Spleen (tissue), 11 donors: ENCODE data around the gene AKT3. TPM values are rescaled to one million over a fixed set of nuclear protein-coding genes. Genes with fewer than 3 reads are reported as not detected.

Source experiments
- DNase-seq: peaks from one replicate; pipeline ENCODE4 v3.0.0-alpha.2; 2020
- H3K27ac ChIP-seq, 8 donors: fragments of 200-600 bp; sonication (generic) in 7 of 8; 1 replicate in 4 of 8; 2 replicates in 4 of 8; pipeline versions ENCODE4 v1.5.0 to v1.8.0; 2016 to 2021; ENCODE audit warnings: inconsistent platforms in 4 of 8, mild to moderate bottlenecking in 4 of 8, moderate library complexity in 1 of 8
- H3K27me3 ChIP-seq, 7 donors: fragments of 200-600 bp; sonication (generic) in 6 of 7; replicated peaks in 1 of 7; 1 replicate in 4 of 7; 2 replicates in 3 of 7; pipeline versions ENCODE4 v1.5.0 to v1.8.0; 2016 to 2021; ENCODE audit warnings: inconsistent platforms in 3 of 7, mild to moderate bottlenecking in 1 of 7
- H3K36me3 ChIP-seq, 6 donors: fragments of 200-600 bp; sonication (generic) in 5 of 6; 1 replicate in 4 of 6; 2 replicates in 2 of 6; pipeline versions ENCODE4 v1.5.0 to v1.8.0; 2016 to 2021; ENCODE audit warnings: inconsistent platforms in 2 of 6
- H3K4me1 ChIP-seq, 6 donors: fragments of 200-600 bp; sonication (generic) in 5 of 6; 1 replicate in 3 of 6; 2 replicates in 3 of 6; pipeline versions ENCODE4 v1.5.0 to v1.8.0; 2016 to 2021; ENCODE audit warnings: inconsistent platforms in 3 of 6
- H3K4me3 ChIP-seq, 8 donors: fragments of 200-600 bp; sonication (generic) in 7 of 8; 1 replicate in 4 of 8; 2 replicates in 4 of 8; pipeline versions ENCODE4 v1.5.0 to v1.8.0; 2016 to 2021; ENCODE audit warnings: inconsistent platforms in 4 of 8, mild to moderate bottlenecking in 4 of 8, moderate library complexity in 2 of 8
- H3K9me3 ChIP-seq, 8 donors: fragments of 200-600 bp; sonication (generic) in 7 of 8; 1 replicate in 4 of 8; 2 replicates in 4 of 8; pipeline versions ENCODE4 v1.5.0 to v1.8.0; 2016 to 2021; ENCODE audit warnings: inconsistent platforms in 4 of 8
- CTCF ChIP-seq, 11 experiments: fragments of 200-600 bp in 7 of 11; fragments of 450-650 bp in 4 of 11; sonication (generic) in 4 of 11; IDR thresholded peaks in 8 of 11; conservative IDR thresholded peaks in 3 of 11; 1 replicate in 7 of 11; 2 replicates in 4 of 11; pipeline versions ENCODE4 v1.4.0 to v1.8.0; 2016 to 2021; ENCODE audit warnings: antibody characterized with exemption in 11 of 11, inconsistent platforms in 4 of 11, mild to moderate bottlenecking in 1 of 11
- POLR2A ChIP-seq, 3 donors: fragments of 450-650 bp; IDR thresholded peaks; one replicate each; pipeline ENCODE4 v1.5.1; 2017; ENCODE audit warnings: antibody characterized with exemption in 3 of 3, mild to moderate bottlenecking in 1 of 3
- POLR2AphosphoS5 ChIP-seq, 3 donors: sonication (generic); formaldehyde crosslinking; IDR thresholded peaks; one replicate each; pipeline ENCODE4 v1.5.1; 2017; ENCODE audit warnings: antibody characterized with exemption in 3 of 3
- WGBS, 5 donors: extraction: QIAGEN DNeasy Blood & Tissue Kit in 3 of 5; methylation state at CpG; one replicate each; pipeline versions ENCODE4 v1.1.5 to v1.1.7; 2013 to 2018; 5-methylcytosine and 5-hydroxymethylcytosine counted together
- intact Hi-C: fragments of 100-400 bp; cut with DNase I; formaldehyde crosslinking; loops from one replicate; pipeline ENCODE4 v1.15.0; 2023; ENCODE audit warnings: low total_unique reads
- polyA plus RNA-seq, 3 donors: library from polyadenylated mRNA; stranded (reverse); fragments of 200-250 nt; gene quantifications; one replicate each; pipeline ENCODE4 v1.2.1, GENCODE V29; 2013
- total RNA-seq, 7 donors: library from RNA; depleted of rRNA in 3 of 7; stranded (reverse); fragments of >200 nt in 3 of 7; fragmentation: NEBNext Ultra II Directional in 4 of 7; extraction: Animal tissue kit (Norgen Biotek cat#: 25700) in 4 of 7; gene quantifications; one replicate each; pipeline versions ENCODE4 v1.1.0 to v1.2.1, GENCODE V29; 2016 to 2021
- donor health status: healthy with polysubstance abuse.
- donor health status: DM: no; HTN: no; CAD: no; lungs with moderate emphysema.
- donor health status: DM: no; HTN: no; CAD: no.
- donor health status: Bipolar disorder and iron deficiency.
- donor health status: healthy.
- donor health status: DM: no; HTN: no; CAD: no.
- donor health status: DM: yes; HTN: yes; CAD: no.

AKT3 gene
- total and polyA plus RNA-seq, 10 donors = 4.3 to 91.3 (median 46.4) TPM

- Histone ChIP-seq H3K4me3 (no peak overlapping the region), H3K9me3 (no peaks in the 10 kb centered on the region), H3K36me3 (peaks cover 0 to 58% (median 5%) of the 10 kb centered on the region in 6 donors), H3K27me3 (no peaks in the 10 kb centered on the region), H3K27ac (no peak overlapping the region), H3K4me1 (peaks cover 12 to 27% (median 25%) of the 10 kb centered on the region in 6 donors)
- DNase-seq = no peak
- no peak for TF ChIP-seq POLR2A (IDR thresholded peaks at IDR 0.05)
- no peak for TF ChIP-seq POLR2AphosphoS5 (IDR thresholded peaks at IDR 0.05)
- TF ChIP-seq CTCF (IDR thresholded peaks at IDR 0.05 in 8 of 11, conservative IDR thresholded peaks at IDR 0.05 in 3 of 11) = no peak
- WGBS, 5 donors = 91 to 97% (median 94%) methylated on average over 8 of the region's 8 CpGs
- intact Hi-C loops = no loop called here
These were observed 346.9 kb downstream of the AKT3 start for GRCh38 chr1:243503155-243503554.

- 84 to 98% (median 95%) methylated on average over 5 of the region's 5 CpGs for WGBS, 5 donors
- Histone ChIP-seq H3K4me1 (peaks cover 0 to 13% (median 6%) of the 10 kb centered on the region in 6 donors), H3K27ac (no peak overlapping the region), H3K36me3 (peaks cover 0 to 68% (median 5%) of the 10 kb centered on the region in 6 donors), H3K4me3 (no peak overlapping the region), H3K27me3 (no peaks in the 10 kb centered on the region), H3K9me3 (no peaks in the 10 kb centered on the region)
- intact Hi-C loops = no loop called here
- no peak for DNase-seq
- no peak for TF ChIP-seq POLR2AphosphoS5 (IDR thresholded peaks at IDR 0.05)
- no peak for TF ChIP-seq POLR2A (IDR thresholded peaks at IDR 0.05)
- no peak for TF ChIP-seq CTCF (IDR thresholded peaks at IDR 0.05 in 8 of 11, conservative IDR thresholded peaks at IDR 0.05 in 3 of 11)
These were observed 349.0 kb downstream of the AKT3 start for GRCh38 chr1:243501002-243501401.

- Histone ChIP-seq H3K4me3 (no peak overlapping the region), H3K27me3 (no peaks in the 10 kb centered on the region), H3K36me3 (peaks cover 0 to 68% (median 5%) of the 10 kb centered on the region in 6 donors), H3K9me3 (no peaks in the 10 kb centered on the region), H3K4me1 (peaks cover 0 to 13% (median 6%) of the 10 kb centered on the region in 6 donors), H3K27ac (no peak overlapping the region)
- TF ChIP-seq POLR2AphosphoS5 (IDR thresholded peaks at IDR 0.05) (no peak), POLR2A (IDR thresholded peaks at IDR 0.05) (no peak), CTCF (IDR thresholded peaks at IDR 0.05 in 8 of 11, conservative IDR thresholded peaks at IDR 0.05 in 3 of 11) (no peak)
- WGBS, 5 donors = 85 to 97% (median 95%) methylated on average over 5 of the region's 5 CpGs
- intact Hi-C loops = no loop called here
- no peak for DNase-seq
These were observed 349.5 kb downstream of the AKT3 start for GRCh38 chr1:243500512-243500911.

GRCh38 chr1:243499711-243500110, 350.3 kb downstream of the AKT3 start:
- Histone ChIP-seq H3K36me3 (peaks cover 0 to 70% (median 4%) of the 10 kb centered on the region in 6 donors), H3K4me1 (peaks cover 0 to 21% (median 9%) of the 10 kb centered on the region in 6 donors), H3K4me3 (no peak overlapping the region), H3K27ac (no peak overlapping the region), H3K27me3 (no peaks in the 10 kb centered on the region), H3K9me3 (no peaks in the 10 kb centered on the region)
- WGBS, 5 donors = 96 to 98% (median 97%) methylated on average over 10 of the region's 10 CpGs
- TF ChIP-seq POLR2AphosphoS5 (IDR thresholded peaks at IDR 0.05) (peak in 2 of 3 donors; percentile 13 to 40), CTCF (IDR thresholded peaks at IDR 0.05 in 8 of 11, conservative IDR thresholded peaks at IDR 0.05 in 3 of 11) (no peak), POLR2A (IDR thresholded peaks at IDR 0.05) (no peak)
- DNase-seq = no peak
- intact Hi-C loops = no loop called here
